C4-2B (cell line): ENCODE results near the gene IFITM5.

Experiments
- ZFX ChIP-seq: fragments of 450-650 bp; IDR thresholded peaks from 2 replicates; pipeline ENCODE4 v1.6.1; 2017
- TF ChIP-seq, protein P1 (sequence below): fragments of 450-650 bp; conservative IDR thresholded peaks from 2 replicates; pipeline ENCODE4 v1.5.1; 2017; ENCODE audit warnings: mild to moderate bottlenecking

DNA sequence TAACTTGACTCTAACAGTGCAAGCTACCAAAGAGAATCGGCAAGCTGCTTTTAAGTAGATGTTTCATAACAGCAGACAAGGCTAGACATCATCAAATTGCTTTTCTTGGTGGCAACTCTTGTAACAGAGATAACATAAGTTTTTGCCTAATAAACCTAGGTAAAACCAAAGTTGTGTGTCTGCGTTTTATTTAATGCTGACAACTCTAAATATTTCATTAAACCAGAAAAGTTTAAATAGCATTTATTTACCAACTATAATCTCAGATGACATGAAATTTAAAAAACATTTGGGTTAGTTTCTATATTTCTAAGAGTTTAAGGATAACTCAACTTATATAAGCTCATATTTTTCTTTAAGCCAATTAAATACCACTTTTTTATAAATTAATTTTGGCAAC is 40.6 kb upstream of the IFITM5 start:
- TF ChIP-seq, protein P1, sequence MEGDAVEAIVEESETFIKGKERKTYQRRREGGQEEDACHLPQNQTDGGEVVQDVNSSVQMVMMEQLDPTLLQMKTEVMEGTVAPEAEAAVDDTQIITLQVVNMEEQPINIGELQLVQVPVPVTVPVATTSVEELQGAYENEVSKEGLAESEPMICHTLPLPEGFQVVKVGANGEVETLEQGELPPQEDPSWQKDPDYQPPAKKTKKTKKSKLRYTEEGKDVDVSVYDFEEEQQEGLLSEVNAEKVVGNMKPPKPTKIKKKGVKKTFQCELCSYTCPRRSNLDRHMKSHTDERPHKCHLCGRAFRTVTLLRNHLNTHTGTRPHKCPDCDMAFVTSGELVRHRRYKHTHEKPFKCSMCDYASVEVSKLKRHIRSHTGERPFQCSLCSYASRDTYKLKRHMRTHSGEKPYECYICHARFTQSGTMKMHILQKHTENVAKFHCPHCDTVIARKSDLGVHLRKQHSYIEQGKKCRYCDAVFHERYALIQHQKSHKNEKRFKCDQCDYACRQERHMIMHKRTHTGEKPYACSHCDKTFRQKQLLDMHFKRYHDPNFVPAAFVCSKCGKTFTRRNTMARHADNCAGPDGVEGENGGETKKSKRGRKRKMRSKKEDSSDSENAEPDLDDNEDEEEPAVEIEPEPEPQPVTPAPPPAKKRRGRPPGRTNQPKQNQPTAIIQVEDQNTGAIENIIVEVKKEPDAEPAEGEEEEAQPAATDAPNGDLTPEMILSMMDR: no peak
- TF ChIP-seq ZFX: no peak
